HG03571 (cell line): Measurements from ENCODE around the gene ZSWIM6.

Experiments used
- ATAC-seq: cut with Tn5 transposase; IDR thresholded peaks from one replicate; pipeline ENCODE4 v1.9.1; 2021; ENCODE audit not compliant: unreplicated experiment

ZSWIM6 gene

DNA sequence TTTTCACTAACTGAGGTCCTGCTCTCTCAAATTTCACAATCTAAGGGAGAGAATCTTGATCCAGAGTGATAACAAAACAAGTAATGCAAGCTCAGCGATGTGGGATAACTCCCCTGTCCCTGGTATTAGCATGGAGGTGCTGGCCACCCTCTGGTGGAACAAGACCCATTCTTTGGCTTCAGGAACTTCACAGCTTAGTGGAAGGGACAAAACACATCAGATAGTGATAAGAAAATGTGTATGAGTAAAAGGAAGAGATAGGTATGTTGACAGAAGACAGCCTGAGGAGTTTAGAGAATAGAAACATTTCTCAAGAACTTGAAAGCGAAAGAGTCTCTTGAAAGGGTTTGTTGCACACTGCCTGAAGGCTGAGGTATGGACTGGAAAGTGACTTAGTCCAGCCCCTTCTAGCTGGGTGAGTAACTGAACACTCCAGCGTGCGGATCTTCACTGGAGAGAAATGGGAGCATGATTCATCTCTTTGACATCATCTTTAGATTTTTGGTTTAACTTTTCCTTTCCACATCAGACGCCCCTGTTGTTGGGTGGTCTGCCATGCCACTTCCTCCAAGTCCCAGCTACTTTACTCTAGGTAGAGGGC is 25.4 kb upstream of the ZSWIM6 start:
- no peak for ATAC-seq

DNA sequence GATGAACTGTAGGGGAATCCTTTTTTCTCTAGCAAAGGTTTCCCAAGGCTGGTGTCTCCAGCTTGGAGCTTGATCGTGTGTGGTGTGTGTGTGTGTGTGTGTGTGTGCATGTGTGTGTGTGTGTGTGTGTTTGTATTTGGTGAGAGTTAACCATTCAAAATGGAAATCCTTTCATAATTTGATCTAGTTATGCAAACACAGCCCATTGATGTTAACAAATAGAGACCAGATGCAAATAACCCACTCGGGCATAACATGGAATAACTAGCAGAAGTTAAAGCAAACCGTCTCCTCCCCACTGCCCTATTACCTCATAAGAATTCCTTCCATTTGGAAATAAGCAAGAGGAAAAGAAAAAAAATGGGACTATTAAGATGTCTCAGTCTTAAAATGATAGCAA is 24.9 kb upstream of the ZSWIM6 start:
- no peak for ATAC-seq

DNA sequence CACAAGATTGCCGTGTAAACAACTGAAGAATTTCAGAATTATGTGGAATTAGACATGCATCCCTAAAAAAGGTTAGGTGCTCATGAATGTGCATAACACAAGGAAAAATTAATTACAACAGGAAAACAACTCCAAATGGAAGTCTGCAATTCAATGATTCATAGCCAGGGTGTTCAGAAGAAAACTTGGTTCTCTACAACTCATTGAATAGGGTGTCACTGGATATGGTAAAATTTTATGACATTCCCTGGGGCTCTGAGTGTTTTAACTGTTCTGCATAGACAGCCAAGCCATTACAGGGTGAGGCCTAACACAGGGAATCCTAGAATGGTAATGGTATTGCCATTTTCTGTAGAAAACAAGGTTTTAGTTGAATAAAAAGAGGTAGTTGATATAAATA is 24.4 kb upstream of the ZSWIM6 start:
- no peak for ATAC-seq

DNA sequence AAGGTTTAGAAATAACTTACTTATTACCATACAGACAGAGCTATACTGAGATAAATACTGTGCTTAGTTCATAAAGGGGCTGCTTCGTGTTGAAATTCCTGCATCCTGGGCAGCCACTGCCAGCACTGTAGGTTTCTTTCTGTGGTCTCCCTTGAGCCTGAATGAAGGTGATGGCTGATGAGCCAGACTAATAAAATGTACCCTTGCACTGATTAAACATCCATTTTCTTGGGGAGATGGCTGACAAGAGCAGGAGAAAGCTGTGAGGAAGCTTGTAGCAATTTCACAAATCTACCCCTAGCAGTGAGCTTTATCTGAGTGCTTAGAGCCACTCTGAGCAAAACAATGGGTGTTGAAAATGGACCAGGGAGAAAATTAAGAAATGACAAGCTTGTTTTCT is 23.3 kb upstream of the ZSWIM6 start:
- ATAC-seq = no peak

DNA sequence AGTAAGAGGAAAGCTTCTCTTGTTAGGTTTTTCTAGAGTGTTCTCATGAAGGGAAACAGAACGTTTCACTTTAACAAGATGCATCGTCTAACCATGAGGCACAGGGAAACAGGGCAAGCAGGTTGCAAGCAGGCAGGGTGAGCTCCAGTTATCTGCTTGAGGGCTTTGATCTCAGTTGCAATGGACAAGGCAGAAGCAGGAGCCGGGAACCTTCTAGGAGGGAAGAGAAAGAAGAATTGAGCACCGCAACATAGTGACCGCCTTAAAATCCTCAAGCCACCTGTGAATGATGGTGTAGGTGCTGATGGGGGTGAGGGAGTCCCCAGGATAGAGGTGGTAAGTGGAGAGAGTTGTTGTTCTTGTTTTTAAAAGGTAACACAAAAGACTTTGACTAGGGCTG is 22.9 kb upstream of the ZSWIM6 start:
- no peak for ATAC-seq

DNA sequence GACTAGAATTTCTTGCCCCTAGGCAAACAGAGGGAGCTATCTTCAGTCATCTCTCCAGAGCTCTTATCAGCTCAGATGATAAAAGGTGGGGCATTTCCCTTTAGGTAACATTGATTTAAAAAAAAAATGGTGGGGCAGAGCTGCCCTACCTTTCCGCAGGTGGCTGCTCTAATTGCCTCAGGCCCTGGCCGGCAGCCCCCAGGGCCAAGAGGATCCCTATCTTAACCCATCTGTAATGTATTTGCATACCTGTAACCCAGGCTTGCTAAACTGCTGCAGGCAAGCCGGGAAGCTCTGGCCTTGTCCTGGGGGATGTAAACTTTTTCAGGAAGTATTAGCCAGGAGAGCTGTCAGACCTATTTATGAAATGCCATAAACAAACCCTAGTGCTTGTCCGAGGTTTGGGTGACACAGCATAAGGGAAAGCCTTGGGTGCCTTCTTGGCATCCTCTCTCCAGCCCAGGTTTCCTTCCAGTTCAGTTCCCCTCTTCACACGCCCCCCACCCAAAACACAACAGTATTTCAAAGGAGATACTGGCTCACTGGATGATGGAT is 20.9 kb upstream of the ZSWIM6 start:
- ATAC-seq = no peak

DNA sequence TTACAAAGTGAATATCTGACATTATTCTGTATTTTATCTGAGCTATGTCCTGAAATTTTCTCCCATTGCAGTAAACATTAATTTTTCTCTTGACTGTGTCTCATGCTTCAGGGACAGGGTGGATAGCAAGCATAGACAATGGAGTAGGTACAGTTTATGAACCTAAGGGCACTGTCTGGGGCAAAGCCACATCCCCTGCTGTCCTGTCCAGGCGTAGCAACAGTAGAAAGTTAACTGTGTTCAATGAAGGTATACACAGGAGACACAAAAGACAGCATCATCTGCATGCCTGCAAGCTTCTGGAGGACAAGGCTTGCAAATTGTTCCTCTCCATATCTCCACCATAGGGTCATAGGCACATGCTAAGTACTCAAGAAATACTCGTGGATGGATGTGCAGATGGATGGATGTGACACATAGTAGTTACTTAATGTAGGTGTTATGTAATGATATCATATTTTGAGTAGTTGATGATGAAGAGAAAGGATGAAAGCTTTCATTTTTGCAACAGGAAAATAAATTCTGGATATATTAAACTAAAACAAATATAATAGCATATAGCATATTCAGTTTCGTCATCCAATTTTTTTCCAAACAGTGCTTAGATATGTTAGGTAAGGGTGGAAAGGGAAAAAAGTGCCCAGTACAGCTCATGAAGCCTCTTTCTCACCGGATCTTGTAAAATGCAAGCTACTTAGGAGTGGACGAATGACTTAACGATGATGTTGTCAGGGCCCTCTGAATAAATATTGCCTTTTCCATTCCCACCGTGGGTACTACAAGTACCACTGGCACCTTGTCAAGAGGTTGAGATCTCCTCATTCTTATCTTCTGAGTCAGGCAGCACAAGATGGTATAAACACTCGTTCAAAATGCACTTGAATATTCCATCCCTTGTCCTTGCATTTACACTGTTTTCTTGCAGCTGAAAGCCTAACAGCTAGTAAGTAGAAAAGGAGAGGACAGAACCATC is 19.9 kb upstream of the ZSWIM6 start:
- no peak for ATAC-seq

DNA sequence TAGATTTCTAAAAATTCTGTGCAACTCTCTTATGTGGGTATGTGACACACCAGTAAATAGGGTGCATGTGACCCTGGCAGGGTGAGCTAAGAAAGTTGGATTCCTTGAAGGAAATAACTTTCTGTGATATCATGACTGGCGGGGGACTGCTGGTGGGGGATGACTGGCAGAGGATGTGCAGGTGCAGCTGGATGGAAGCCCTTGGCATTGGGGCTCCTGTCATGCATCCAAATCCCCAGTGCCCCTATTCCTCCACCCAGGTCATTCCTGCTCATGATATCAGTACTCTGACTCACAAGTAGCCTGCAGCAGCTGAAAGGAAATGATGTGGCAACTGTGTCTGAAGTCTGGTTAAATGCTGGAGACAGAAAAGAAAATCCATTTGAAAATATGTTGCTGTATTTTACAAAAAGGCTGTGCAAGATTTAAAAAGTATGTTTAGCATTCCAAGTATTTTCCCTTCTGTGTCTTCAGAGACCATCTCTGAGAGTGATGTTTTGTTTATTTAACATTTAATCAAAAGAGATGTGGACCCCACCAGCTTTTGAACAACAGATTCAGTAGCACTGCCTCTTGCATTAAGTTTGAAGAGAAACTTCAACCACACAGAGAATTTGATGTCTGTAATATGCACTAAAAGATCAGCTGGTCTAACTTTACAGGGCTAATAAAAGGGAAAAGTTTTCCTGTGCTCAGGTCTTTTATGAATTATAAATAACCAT is 17.9 kb upstream of the ZSWIM6 start:
- no peak for ATAC-seq

DNA sequence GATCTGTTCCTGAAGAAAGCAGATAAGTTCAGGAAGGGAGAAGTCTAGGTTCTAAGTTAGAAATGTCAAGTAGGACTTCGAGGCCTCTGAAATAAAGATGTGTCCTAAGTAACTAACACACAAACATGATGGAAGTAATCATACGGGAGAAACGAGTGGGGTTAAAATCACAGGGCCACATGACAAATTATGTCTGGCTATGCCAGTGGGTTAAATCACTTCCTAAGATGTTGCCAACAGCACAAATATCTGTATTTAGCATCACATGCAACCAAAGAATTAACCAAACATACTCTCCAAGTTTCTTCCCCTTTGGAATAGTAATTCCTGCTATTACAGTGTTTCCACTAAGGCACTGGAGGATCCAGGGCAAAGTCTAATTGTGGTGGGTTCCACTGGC is 13.7 kb upstream of the ZSWIM6 start:
- no peak for ATAC-seq

DNA sequence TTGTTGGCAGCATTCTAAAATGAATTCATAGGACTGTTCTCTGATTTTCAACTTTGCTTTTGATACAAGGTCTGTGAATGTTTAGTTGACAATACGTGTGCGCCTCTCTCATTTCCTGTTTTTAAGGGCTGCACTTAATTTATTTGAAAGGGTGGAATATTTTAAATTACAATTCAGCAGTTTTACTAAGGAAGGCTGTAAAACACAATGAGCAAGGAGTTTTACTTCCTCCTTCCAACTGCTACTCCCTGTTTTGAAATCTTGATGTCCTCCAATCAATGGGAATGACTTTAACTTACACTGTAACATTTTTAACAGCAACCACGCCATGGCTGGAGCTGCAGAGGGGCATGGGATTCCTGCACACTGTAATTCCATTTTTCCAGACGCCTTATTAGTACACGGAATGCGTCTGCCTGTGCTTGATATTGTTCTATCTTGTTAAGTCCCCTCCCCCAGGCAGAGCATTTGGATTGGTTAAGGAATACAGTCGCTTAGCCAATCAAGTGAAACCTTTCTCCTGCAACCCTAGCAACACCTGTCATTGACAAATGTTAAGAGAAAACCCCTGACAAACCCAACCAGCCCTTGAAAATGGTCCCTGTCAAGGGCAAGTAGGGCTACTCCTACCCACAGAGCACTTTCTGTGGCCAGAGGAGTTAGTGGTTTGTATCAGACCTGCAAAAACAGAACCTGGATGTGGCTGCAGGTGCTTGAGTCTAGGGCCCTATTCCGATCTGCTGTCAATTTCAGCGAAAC is 12.5 kb upstream of the ZSWIM6 start:
- ATAC-seq = peak; percentile 99

DNA sequence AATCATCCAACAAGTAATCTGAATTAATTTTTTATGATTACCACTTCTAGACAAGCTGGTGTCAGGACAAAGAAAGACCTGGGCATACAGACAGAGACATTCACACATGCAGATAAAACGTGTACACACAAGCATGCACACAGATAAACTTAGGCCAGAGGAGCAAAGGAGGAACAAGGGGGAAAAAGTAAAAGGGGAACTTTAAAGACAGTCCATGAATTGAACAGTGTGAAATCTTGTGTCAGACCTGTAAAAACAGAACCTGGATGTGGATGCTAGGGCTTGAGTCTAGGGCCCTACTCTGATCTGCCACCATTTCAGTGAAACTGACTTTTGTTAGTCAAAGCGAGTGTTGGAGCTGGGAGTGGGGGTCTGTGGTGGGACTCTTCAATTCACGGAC is 11.2 kb upstream of the ZSWIM6 start:
- no peak for ATAC-seq

DNA sequence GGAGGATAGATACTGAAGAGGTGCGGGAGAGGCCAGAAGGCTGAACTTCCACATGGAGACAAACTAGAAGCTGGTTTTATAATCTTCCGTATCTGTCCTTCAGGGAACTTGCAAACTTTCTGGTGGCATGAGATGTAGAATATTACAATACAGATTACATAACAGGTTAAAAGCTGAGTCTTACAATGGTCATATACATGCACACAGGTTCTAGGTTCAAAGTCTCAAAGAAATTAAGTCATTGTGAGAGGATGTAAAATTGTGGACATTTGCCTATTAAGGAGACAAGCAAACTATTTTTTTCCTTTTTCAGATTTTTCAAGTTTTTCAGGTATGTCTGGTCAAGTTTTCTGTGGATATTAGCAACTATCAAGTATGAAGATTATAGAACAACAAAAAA is 10.4 kb upstream of the ZSWIM6 start:
- no peak for ATAC-seq

DNA sequence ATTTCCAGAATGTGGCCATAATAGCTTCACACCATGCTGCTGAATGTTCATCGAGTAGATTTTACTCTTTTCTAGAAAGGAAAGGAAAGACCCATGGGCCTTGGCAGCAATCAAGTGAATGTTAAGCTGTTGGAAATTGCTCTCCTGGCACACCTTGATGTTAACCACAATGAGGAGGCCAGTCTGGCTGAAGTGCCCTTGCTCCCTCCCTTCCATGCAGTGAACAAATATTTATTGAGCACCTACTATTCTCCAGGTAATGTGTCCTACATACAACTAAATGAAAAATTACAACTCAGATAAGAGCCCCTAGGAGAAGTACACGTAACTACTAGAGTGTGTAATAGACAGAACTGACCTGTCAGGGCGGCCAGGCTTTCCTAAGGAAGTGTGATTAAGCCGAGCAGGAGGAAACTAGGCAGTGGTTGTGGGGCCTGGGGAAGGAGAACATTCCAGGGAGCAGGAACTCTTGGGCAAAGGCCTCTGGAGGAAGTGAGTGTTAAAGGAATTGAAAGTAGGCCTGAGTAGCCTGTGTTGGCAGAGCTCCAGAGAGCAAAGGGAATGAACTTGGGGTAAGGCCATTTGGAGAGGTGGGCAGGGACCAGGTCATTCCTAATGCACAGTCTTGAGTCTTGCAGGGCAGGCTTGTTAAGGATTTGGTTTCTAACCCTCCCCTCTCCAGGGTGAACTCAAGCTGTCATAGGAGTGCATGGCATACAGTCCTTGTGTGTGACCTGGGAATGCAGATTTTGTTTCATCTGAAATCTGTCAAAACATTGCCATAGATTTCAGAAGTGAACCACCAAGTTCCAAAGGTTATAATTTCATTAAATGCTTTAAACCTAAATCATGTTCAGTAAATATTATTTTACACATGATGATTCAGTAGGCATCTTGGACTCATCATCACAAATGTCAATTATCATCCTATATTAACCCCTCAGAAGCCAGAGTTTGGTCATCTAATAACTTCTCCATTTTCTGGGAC is 9.0 kb upstream of the ZSWIM6 start:
- ATAC-seq = no peak

DNA sequence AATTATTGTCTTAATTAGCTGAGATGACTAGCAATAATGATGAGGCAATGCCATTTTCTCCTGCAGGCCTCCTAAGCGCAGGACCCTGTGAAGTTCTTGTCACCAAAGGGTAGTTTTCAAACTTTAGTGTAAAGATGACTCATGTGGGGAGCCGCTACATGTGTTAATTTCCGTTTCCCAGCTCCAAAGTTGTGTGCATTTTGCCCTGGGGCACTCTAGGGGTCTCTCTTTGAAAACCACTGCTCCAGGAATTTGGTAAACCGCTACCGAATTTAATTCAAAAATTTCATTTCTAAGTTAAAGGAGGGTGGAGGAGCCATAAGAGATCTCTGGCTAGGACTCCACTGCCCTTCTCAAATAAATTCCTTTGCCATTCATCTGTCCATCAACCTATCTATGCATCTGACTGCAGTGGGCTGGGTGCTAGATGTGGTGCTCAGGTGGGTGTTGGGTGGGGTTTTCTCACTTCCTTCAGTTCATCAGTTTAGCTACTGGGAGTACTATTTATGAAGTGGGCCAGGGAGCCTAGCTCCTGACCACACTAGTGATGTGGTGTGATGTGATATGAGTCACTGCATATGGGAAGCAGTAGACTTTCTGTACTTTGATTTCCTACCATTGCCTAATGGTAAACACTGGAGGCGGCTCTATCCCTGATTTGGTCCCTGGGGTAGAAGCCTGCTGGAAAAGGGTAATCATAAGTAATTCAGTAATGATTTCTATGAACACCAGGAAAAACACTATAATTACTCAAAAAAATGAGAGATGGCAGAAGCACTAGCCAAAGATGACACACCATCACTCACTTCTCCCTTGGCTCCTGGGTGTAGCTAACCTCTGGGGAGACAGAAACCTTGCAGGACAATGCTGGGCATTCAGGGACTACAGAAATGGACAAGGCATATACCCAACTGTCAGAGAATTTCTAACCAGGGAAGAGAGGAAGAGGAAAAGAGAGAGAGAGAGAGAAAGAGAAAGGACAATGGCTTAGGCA is 4.0 kb upstream of the ZSWIM6 start:
- no peak for ATAC-seq

DNA sequence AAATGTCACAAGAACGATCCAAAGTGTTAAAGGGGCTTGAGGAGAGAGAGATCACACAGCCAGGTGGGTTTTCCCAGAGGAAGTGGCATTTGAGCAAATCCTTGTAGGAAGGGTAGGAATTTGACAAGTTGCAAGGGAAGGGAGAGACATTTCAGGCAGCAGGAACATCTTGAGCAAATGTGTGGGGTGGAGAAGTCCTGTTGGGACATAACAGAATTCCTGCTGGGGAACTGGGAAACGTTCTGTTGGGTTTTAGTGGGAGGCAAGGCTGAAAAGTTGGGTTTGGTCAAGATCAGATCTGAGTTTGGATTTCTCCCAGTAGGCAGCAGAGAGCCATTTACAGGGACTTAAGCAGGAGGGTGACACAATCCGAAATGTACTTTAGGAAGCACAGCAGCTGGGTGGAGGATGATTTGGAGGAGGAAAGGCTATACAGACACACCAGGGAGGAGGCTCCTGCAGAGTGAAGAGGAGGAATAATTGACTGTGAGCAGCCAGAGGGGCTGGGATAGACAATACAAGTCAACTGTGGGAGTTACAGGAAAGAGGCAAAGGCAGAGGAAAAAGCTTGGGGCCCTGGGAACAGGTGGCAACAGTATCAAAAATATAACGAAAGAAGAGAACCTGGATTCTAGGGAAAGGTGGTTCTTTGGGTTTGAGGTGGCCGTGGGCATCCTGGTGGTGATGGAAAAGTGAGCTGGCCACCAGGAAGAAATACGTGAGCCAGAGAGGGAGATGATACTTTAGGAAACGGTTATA is 3.1 kb upstream of the ZSWIM6 start:
- ATAC-seq = no peak

DNA sequence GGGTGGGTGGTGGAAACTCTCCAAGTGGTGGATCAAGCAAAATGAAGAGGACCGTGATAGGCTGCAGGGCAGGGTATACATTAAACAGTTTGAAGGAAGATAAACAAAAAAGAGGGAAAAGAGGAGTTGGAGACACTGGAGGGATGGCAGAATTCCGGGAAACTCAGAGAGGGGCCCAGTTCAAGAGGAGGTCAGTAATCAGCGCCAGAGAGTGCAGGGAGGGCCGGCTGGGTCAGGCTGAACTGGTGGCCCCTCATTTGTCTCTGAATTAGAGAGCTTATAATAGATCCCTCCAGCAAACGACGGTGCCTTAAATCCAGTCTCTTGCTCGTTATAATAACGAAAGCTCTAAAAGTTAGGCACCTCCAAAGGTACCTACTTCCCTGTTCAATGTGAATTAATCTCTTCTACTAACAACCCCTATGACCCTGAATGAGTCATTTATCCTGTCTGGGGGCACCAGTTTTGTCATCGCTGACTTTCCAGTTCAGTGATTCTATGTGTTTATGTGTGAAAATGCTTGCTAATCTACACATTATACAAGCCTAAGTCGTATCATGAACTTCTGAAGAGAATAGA is 2.4 kb upstream of the ZSWIM6 start:
- ATAC-seq = no peak

DNA sequence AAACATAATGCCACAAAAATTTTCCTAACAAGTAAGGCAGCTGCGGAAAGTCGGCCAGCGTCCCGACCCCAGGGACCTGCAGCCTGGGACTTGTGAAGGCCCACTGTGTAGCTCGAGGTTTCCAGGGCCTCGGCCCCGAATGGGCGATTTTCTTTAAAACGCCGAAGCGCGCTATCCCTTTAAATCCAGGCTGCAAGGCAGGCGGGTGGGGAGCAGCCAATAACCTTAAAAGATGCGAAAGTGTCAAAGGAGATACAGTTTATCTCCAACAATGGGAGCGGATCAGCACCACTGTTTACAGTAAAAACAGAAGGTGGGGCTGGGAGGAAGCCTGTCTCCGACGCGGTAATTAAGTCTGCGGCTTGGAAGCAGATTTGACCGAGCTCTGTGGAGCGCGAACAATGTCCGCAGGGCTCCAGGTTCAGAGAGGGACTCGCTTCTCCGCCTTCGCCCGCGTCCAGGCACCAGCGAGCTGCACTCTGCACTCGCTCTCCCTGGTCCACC is 1.7 kb upstream of the ZSWIM6 start:
- no peak for ATAC-seq
